ENCODE results near the gene RNF144A. TPM values are rescaled to one million over a fixed set of nuclear protein-coding genes. Genes with fewer than 3 reads are reported as not detected.

The RNF144A gene
- total and polyA plus RNA-seq, 11 donors: 3.5 to 27.2 (median 11.9) TPM

DNA sequence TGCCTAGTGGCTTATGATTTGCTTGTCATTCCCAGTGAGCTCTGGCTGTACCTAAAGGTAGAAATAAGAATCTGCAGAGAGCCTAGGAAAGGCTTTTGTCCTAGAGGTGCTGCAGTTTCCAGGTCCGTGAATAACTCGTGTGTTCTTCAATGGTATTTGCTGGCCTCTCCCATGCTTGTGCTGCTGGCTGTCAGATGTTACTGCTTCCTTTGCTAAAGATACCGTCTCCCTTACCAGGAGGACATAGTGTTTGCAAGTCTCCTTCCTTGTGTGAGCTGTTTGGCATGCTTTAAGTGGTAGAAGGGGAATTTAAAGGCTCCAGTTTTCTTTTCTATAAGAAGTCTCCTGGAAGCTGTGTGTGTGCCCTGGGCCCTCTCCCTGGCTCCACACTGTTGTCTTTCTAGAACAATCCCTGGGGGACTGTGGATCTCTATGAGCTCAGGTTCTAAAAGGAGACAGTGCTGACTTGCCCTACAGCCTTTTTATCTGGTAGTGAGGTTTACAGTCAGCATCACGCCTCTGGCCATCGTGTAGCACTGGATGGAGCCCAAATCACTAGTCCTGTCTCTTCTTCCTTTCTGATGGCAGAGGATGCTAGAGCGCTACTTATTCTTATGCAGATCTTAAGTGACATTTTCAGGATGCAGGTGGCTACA is 65.8 kb downstream of the RNF144A start:
- ATAC-seq (peak; percentile 67 to 79 (median 72)), DNase-seq (no peak)
- Histone ChIP-seq H3K4me1 (peaks cover 9 to 68% (median 38%) of the 10 kb centered on the region in 12 donors), H3K4me3 (no peak overlapping the region), H3K36me3 (no peaks in the 10 kb centered on the region), H3K27ac (peak overlapping the region in 10 of 12 donors; percentile 15 to 65 (median 50)), H3K9me3 (no peaks in the 10 kb centered on the region), H3K27me3 (no peaks in the 10 kb centered on the region)
- TF ChIP-seq, protein P1, sequence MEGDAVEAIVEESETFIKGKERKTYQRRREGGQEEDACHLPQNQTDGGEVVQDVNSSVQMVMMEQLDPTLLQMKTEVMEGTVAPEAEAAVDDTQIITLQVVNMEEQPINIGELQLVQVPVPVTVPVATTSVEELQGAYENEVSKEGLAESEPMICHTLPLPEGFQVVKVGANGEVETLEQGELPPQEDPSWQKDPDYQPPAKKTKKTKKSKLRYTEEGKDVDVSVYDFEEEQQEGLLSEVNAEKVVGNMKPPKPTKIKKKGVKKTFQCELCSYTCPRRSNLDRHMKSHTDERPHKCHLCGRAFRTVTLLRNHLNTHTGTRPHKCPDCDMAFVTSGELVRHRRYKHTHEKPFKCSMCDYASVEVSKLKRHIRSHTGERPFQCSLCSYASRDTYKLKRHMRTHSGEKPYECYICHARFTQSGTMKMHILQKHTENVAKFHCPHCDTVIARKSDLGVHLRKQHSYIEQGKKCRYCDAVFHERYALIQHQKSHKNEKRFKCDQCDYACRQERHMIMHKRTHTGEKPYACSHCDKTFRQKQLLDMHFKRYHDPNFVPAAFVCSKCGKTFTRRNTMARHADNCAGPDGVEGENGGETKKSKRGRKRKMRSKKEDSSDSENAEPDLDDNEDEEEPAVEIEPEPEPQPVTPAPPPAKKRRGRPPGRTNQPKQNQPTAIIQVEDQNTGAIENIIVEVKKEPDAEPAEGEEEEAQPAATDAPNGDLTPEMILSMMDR (IDR thresholded peaks at IDR 0.05): no peak
- TF ChIP-seq POLR2A (IDR thresholded peaks at IDR 0.05): no peak
- intact Hi-C loops (cut with DNase I): no loop called here
- WGBS, 4 donors: 19 to 27% (median 24%) methylated on average over 6 of the region's 6 CpGs

DNA sequence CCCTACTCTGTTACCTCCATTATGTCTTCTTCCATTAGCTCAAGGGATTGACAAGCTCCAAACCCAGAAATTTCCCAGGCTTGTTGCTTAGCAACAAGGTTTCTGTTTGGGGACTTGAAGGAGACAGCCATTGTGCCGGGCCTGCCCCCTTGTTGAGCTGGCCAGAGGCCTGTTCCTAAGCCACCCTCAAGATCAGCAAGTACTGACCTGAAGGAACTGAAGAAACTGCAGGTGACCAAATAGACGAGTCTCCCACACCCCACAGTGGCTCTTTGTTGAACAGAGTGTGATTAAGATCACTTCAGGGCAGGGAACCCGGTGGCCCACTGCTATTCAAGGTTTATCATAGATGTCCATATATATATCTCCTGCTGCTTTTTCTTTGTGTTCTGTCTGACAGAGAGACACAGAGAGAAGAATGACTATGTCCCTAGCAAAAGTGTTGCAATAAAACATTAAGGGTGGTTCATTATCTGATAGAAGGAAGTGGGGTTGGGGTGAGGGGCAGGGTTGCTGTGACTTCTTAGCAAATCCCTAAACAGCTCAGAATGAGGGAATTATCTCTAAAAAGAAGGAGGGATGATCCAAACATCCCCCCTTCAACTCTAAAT is 69.2 kb downstream of the RNF144A start:
- ATAC-seq (peak in 3 of 4 donors; percentile 3 to 52 (median 26)), DNase-seq (peak in 2 of 5 donors; percentile 42 to 43)
- H3K27ac ChIP-seq: peak overlapping the region; percentile 3 to 62 (median 48)
- intact Hi-C loops (cut with DNase I): loop anchor here in 1 of 10 donors (5.0 kb wide), 1 partner anchor 69 kb away; the partner anchor contains the start of gene RNF144A
- no peaks in the 10 kb centered on the region for H3K27me3 ChIP-seq
- H3K36me3 ChIP-seq: peaks cover 0 to 4% (median 0%) of the 10 kb centered on the region in 9 donors
- no peak for TF ChIP-seq POLR2A (IDR thresholded peaks at IDR 0.05)
- TF ChIP-seq, protein P1 (IDR thresholded peaks at IDR 0.05): no peak
- 23 to 48% (median 41%) methylated on average over 3 of the region's 3 CpGs for WGBS, 4 donors
- peaks cover 9 to 53% (median 37%) of the 10 kb centered on the region in 12 donors for H3K4me1 ChIP-seq
- H3K4me3 ChIP-seq: no peak overlapping the region
- peaks cover 0 to 5% (median 0%) of the 10 kb centered on the region in 12 donors for H3K9me3 ChIP-seq

DNA sequence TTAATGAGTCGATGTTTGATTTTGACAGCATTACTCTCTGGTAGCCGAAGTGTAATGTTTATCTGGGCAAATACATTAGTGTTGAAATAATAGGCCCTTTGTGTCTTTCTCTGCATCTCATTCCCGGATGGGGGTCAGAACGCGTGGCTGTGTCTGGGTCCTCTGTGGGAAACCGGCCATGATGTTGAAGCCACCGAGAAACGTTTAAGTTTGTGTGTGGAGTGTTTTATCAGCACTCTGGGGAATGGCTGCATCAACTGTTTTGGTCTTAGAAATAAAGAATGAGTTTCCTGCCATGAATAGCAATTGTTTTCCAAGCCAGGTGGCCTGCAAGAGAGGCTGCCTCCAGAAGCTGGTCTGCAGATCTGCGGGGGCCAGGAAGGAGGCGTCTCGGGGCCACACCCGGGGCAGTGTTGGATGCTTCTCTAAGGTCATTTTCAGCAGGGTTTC is 69.7 kb downstream of the RNF144A start:
- intact Hi-C loops (cut with DNase I): loop anchor here in 1 of 10 donors (5.0 kb wide), 1 partner anchor 70 kb away; the partner anchor contains the start of gene RNF144A
- Histone ChIP-seq H3K9me3 (peaks cover 0 to 5% (median 0%) of the 10 kb centered on the region in 12 donors), H3K4me1 (peaks cover 9 to 57% (median 39%) of the 10 kb centered on the region in 12 donors), H3K27me3 (no peaks in the 10 kb centered on the region), H3K27ac (peak overlapping the region; percentile 3 to 62 (median 48)), H3K36me3 (peaks cover 0 to 8% (median 0%) of the 10 kb centered on the region in 9 donors), H3K4me3 (no peak overlapping the region)
- 44 to 54% (median 48%) methylated on average over 8 to 12 of the region's 12 CpGs for WGBS, 4 donors
- DNase-seq (peak in 2 of 5 donors; percentile 30), ATAC-seq (peak in 3 of 4 donors; percentile 22 to 42 (median 35))
- TF ChIP-seq, protein P1 (IDR thresholded peaks at IDR 0.05): no peak
- TF ChIP-seq POLR2A (IDR thresholded peaks at IDR 0.05): no peak

DNA sequence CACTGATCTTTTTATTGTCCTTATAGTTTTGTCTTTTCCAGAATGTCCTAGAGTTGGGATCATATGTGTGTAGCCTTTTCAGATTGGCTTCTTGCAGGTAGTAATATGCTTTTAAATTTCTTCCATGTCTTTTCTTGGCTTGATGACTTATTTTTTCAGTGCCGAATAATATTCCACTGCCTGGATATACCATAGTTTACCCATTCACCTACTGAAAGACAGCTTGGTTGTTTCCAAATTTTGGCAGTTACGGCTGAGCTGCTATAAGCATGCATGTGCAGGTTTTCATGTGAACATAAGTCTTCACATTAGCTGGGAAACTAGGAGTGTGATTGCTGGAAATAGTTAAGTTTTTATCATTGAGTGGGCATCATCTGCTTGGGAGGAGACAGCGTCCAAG is 73.7 kb downstream of the RNF144A start:
- Histone ChIP-seq H3K36me3 (peaks cover 0 to 8% (median 0%) of the 10 kb centered on the region in 9 donors), H3K4me3 (no peak overlapping the region), H3K4me1 (peaks cover 9 to 63% (median 46%) of the 10 kb centered on the region in 12 donors), H3K27me3 (no peaks in the 10 kb centered on the region), H3K27ac (no peak overlapping the region), H3K9me3 (peaks cover 0 to 5% (median 0%) of the 10 kb centered on the region in 12 donors)
- intact Hi-C loops (cut with DNase I): no loop called here
- 79 to 90% (median 84%) methylated on average over 3 of the region's 3 CpGs for WGBS, 4 donors
- TF ChIP-seq, protein P1 (IDR thresholded peaks at IDR 0.05): no peak
- TF ChIP-seq POLR2A (IDR thresholded peaks at IDR 0.05): no peak
- DNase-seq: no peak
- no peak for ATAC-seq
